Activated T-helper 17 cell treated with anti-CD3 and anti-CD28 coated beads, Interleukin-2, amount 50 U/mL, for 72 hours (primary cell): ENCODE data around the gene ERVK3-1. TPM values are rescaled to one million over a fixed set of nuclear protein-coding genes. Genes with fewer than 3 reads are reported as not detected.

Experiments used
- ATAC-seq: fragments of 150-1000 bp; cut with Tn5 transposase; replicated peaks from 2 replicates; pipeline ENCODE4 v1.10.0; 2021; ENCODE audit warnings: mild to moderate bottlenecking, moderate library complexity
- H3K27ac Mint-ChIP-seq: one replicate; pipeline ENCODE4 v1.8.0; 2022; ENCODE audit warnings: mixed read lengths
- H3K27me3 Mint-ChIP-seq: one replicate; pipeline ENCODE4 v1.8.0; 2022; ENCODE audit warnings: mixed read lengths
- H3K36me3 Mint-ChIP-seq: one replicate; pipeline ENCODE4 v1.8.0; 2022; ENCODE audit warnings: low read depth, mild to moderate bottlenecking, mixed read lengths
- H3K4me1 Mint-ChIP-seq: one replicate; pipeline ENCODE4 v1.8.0; 2022; ENCODE audit warnings: mixed read lengths
- H3K4me3 Mint-ChIP-seq: one replicate; pipeline ENCODE4 v1.8.0; 2022; ENCODE audit warnings: mild to moderate bottlenecking, mixed read lengths
- H3K9me3 Mint-ChIP-seq: one replicate; pipeline ENCODE4 v1.8.0; 2022; ENCODE audit warnings: mixed read lengths
- total RNA-seq, 2 donors: library from RNA; stranded (reverse); gene quantifications; one replicate each; pipeline ENCODE4 v1.2.3, GENCODE V29; 2022

The ERVK3-1 gene
- total RNA-seq, 2 donors from 2014 or later, result 38.5 to 57.8 TPM

- no peak overlapping the region for H3K27ac Mint-ChIP-seq
- H3K4me3 Mint-ChIP-seq, result no peak overlapping the region
- ATAC-seq, result no peak
- no peaks in the 10 kb centered on the region for H3K4me1 Mint-ChIP-seq
- H3K36me3 Mint-ChIP-seq, result peaks cover 22% of the 10 kb centered on the region
- no peaks in the 10 kb centered on the region for H3K9me3 Mint-ChIP-seq
- H3K27me3 Mint-ChIP-seq, result no peaks in the 10 kb centered on the region
These were observed 14.1 kb downstream of the ERVK3-1 start for GRCh38 chr19:58319241-58319640.

- peak; percentile 3 for ATAC-seq
- Mint-ChIP-seq H3K4me1 (no peaks in the 10 kb centered on the region), H3K4me3 (no peak overlapping the region), H3K9me3 (no peaks in the 10 kb centered on the region), H3K27me3 (no peaks in the 10 kb centered on the region), H3K27ac (no peak overlapping the region), H3K36me3 (no peaks in the 10 kb centered on the region)
These were observed 20.3 kb downstream of the ERVK3-1 start for GRCh38 chr19:58325311-58326022.

- Mint-ChIP-seq H3K9me3 (no peaks in the 10 kb centered on the region), H3K4me3 (no peak overlapping the region), H3K4me1 (peaks cover 5% of the 10 kb centered on the region), H3K27me3 (no peaks in the 10 kb centered on the region), H3K27ac (no peak overlapping the region), H3K36me3 (no peaks in the 10 kb centered on the region)
- ATAC-seq, result peak; percentile 31
These were observed 21.3 kb downstream of the ERVK3-1 start for GRCh38 chr19:58326501-58326913.

GRCh38 chr19:58326914-58327726 lies 21.9 kb downstream of the ERVK3-1 start, which contains the start of gene ZSCAN22:
ZSCAN22 (plus strand) TSS chr19:58326994; CDS start chr19:58334803, 7,809 bp downstream.
- Mint-ChIP-seq H3K4me3 (no peak within 1 kb of the TSS), H3K27ac (no peak within 1 kb of the TSS), H3K27me3 (no peaks in the 10 kb centered on the region), H3K9me3 (no peaks in the 10 kb centered on the region), H3K36me3 (no peaks in the 10 kb centered on the region), H3K4me1 (peaks cover 5% of the 10 kb centered on the region)
- ATAC-seq, result peak; percentile 89

- Mint-ChIP-seq H3K27ac (no peak overlapping the region), H3K9me3 (no peaks in the 10 kb centered on the region), H3K4me3 (no peak overlapping the region), H3K4me1 (peaks cover 5% of the 10 kb centered on the region), H3K36me3 (no peaks in the 10 kb centered on the region), H3K27me3 (no peaks in the 10 kb centered on the region)
- no peak for ATAC-seq
These were observed 23.8 kb downstream of the ERVK3-1 start for GRCh38 chr19:58328999-58329398.

GRCh38 chr19:58330458-58330857 lies 25.3 kb downstream of the ERVK3-1 start:
- H3K4me1 Mint-ChIP-seq, result peaks cover 5% of the 10 kb centered on the region
- H3K36me3 Mint-ChIP-seq, result peaks cover 12% of the 10 kb centered on the region
- no peak for ATAC-seq
- H3K27ac Mint-ChIP-seq, result no peak overlapping the region
- H3K4me3 Mint-ChIP-seq, result no peak overlapping the region
- no peaks in the 10 kb centered on the region for H3K27me3 Mint-ChIP-seq
- no peaks in the 10 kb centered on the region for H3K9me3 Mint-ChIP-seq

GRCh38 chr19:58332697-58333096 lies 27.5 kb downstream of the ERVK3-1 start:
- no peak overlapping the region for H3K4me3 Mint-ChIP-seq
- H3K9me3 Mint-ChIP-seq, result no peaks in the 10 kb centered on the region
- H3K4me1 Mint-ChIP-seq, result peaks cover 5% of the 10 kb centered on the region
- no peak for ATAC-seq
- H3K27me3 Mint-ChIP-seq, result no peaks in the 10 kb centered on the region
- peaks cover 14% of the 10 kb centered on the region for H3K36me3 Mint-ChIP-seq
- H3K27ac Mint-ChIP-seq, result no peak overlapping the region

- no peak overlapping the region for H3K4me3 Mint-ChIP-seq
- no peak for ATAC-seq
- H3K36me3 Mint-ChIP-seq, result peaks cover 32% of the 10 kb centered on the region
- peaks cover 5% of the 10 kb centered on the region for H3K4me1 Mint-ChIP-seq
- H3K27me3 Mint-ChIP-seq, result no peaks in the 10 kb centered on the region
- H3K9me3 Mint-ChIP-seq, result no peaks in the 10 kb centered on the region
- no peak overlapping the region for H3K27ac Mint-ChIP-seq
These were observed 29.6 kb downstream of the ERVK3-1 start for GRCh38 chr19:58334691-58335249.

GRCh38 chr19:58335630-58336029 lies 30.5 kb downstream of the ERVK3-1 start:
- no peak overlapping the region for H3K4me3 Mint-ChIP-seq
- H3K36me3 Mint-ChIP-seq, result peaks cover 38% of the 10 kb centered on the region
- H3K9me3 Mint-ChIP-seq, result no peaks in the 10 kb centered on the region
- no peak overlapping the region for H3K27ac Mint-ChIP-seq
- peaks cover 4% of the 10 kb centered on the region for H3K4me1 Mint-ChIP-seq
- H3K27me3 Mint-ChIP-seq, result no peaks in the 10 kb centered on the region
- ATAC-seq, result no peak

- H3K4me1 Mint-ChIP-seq, result no peaks in the 10 kb centered on the region
- H3K27ac Mint-ChIP-seq, result no peak overlapping the region
- H3K27me3 Mint-ChIP-seq, result no peaks in the 10 kb centered on the region
- no peaks in the 10 kb centered on the region for H3K9me3 Mint-ChIP-seq
- H3K4me3 Mint-ChIP-seq, result no peak overlapping the region
- no peak for ATAC-seq
- peaks cover 43% of the 10 kb centered on the region for H3K36me3 Mint-ChIP-seq
These were observed 31.0 kb downstream of the ERVK3-1 start for GRCh38 chr19:58336216-58336615.

GRCh38 chr19:58336820-58337219 lies 31.6 kb downstream of the ERVK3-1 start:
- H3K4me1 Mint-ChIP-seq, result no peaks in the 10 kb centered on the region
- no peaks in the 10 kb centered on the region for H3K27me3 Mint-ChIP-seq
- no peaks in the 10 kb centered on the region for H3K9me3 Mint-ChIP-seq
- no peak for ATAC-seq
- no peak overlapping the region for H3K4me3 Mint-ChIP-seq
- no peak overlapping the region for H3K27ac Mint-ChIP-seq
- H3K36me3 Mint-ChIP-seq, result peaks cover 46% of the 10 kb centered on the region

GRCh38 chr19:58338336-58338735 lies 33.2 kb downstream of the ERVK3-1 start:
- no peak for ATAC-seq
- peaks cover 46% of the 10 kb centered on the region for H3K36me3 Mint-ChIP-seq
- H3K27me3 Mint-ChIP-seq, result no peaks in the 10 kb centered on the region
- no peaks in the 10 kb centered on the region for H3K4me1 Mint-ChIP-seq
- no peak overlapping the region for H3K4me3 Mint-ChIP-seq
- H3K9me3 Mint-ChIP-seq, result no peaks in the 10 kb centered on the region
- H3K27ac Mint-ChIP-seq, result no peak overlapping the region

- Mint-ChIP-seq H3K4me1 (no peaks in the 10 kb centered on the region), H3K9me3 (no peaks in the 10 kb centered on the region), H3K4me3 (no peak overlapping the region), H3K27ac (no peak overlapping the region), H3K27me3 (no peaks in the 10 kb centered on the region), H3K36me3 (peaks cover 46% of the 10 kb centered on the region)
- ATAC-seq, result no peak
These were observed 33.8 kb downstream of the ERVK3-1 start for GRCh38 chr19:58338825-58339558.

GRCh38 chr19:58345558-58345957 lies 40.4 kb downstream of the ERVK3-1 start:
- Mint-ChIP-seq H3K4me3 (peak overlapping the region; percentile 90), H3K36me3 (peaks cover 9% of the 10 kb centered on the region), H3K9me3 (no peaks in the 10 kb centered on the region), H3K27ac (peak overlapping the region; percentile 27), H3K4me1 (peaks cover 6% of the 10 kb centered on the region), H3K27me3 (no peaks in the 10 kb centered on the region)
- ATAC-seq, result no peak
